KG1 (cell line): ENCODE data around the gene RNF26.

ENCODE experiments used
- DNase-seq: peaks from one replicate; lab custom pipeline; 2025; lab: John Stamatoyannopoulos, UW

RNF26 gene

DNA sequence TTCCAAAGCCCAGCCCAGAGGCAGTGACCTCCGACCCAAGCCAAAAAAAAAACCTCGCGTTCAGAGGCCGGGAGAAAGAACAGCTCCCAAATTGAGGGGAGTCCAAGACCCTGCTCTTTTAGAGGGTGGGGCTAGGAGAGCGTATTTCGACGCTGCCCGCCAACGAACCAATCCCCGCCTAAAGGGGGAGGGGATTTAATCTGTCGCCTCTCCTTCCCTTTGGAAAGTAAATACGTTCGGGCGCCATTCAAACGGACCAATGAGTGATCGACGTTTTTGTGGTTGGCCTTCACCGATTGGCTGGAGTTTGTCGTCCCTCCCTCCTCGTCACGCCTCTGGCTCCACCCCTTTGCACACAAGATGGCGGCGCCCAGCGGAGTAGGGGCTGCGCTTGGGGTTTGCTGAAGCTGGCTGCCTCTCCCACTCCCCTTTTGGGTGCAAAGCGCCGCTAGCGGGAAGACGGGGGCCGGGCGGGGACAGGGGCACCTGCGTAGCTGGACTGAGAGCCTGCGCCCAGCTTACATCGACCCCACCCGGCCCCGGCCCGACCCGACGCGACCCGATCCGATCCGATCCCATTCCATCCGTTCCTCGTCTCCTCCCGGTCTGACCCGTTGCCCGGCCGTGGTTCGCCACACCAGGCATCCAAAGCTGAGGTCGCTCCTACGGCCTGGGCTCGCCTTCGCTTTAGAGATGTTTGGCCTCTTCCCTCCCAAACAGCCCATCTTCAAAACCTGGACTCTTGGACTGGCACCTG is at the start of gene RNF26:
RNF26 (plus strand) TSS at position 354 of the 757 bp plus-strand sequence. CDS start 596 bp downstream, outside the sequence.
- peak; percentile 99 for DNase-seq

DNA sequence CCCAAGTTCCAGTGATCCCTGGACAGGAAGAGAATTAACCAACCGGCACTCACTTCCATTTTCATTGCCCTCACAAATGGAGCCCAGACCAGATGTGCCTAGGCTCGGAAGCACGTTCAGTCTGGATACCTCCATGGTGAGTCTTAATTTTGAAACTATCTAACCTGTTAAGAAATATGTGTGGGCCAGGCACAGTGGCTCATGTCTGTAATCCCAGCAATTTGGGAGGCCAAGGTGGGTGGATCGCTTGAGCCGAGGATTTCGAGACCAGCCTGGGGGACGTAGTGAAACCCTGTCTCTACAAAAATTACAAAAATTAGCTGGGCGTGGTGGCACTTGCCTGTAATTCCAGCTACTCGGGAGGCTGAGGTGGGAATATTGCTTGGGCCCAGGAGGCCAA is 48.9 kb upstream of the RNF26 start:
- DNase-seq, result no peak

DNA sequence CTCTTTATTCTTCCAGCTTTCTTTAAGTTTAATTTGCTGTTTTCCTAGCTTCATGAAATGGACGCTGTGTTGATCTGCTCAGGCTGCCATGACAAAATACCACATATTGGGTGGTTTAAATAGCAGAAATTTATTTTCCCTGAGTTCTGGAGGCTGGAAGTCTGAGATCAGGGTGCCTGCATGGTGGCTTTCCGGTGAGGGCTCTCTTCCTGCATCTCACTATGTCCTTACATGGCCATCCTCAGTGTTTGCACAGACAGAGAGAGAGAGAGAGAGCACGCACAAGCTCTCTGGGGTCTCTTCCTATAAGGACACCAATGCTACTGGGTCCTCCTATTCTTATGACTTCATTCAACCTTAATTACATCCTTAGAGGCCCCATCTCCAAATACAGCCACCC is 46.1 kb upstream of the RNF26 start:
- DNase-seq, result no peak

DNA sequence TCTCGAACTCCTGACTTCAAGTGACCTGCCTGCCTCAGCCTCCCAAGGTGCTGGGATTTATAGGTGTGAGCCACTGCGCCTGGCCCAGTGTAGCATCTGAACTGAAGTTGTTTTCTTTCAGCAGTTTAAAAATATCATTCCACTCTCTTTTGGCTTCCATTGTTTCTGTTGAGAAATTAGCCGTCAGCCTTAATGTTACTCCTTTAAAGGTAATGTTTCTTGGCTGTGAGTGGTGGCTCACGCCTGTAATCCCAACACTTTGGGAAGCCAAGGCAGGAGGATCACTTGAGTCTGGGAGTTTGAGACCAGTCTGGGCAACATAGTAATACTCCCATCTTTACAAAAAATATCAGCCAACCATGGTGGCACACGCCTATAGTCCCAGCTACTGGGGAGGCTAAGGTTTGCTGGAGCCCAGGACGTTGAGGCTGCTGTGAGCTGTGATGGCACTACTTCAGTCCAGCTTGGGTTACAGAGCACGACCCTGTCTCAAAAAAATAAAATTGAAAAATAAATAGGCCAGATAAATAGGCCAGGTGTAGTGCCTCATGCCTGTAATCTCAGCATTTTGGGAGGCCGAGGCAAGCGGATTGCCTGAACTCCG is 43.3 kb upstream of the RNF26 start:
- DNase-seq, result no peak

DNA sequence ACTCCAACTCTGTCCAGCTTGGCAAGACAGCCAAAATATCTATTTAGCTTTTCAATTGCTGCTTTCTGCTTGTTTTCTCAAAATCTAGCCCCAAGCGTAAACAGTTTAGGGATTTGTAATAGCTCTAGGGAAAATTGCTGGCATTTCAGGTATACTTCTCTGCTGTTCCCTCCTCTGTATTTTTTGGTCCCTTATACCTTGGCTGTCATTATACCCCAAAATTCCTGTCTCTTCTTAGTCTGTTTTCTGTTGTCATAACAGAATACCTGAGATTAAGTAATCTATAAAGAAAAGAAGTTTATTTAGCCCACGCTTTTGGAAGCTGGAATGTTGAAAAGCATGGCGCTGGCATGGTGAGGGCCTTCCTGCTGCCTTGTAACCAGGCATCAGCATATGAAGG is 40.9 kb upstream of the RNF26 start:
- DNase-seq, result no peak

DNA sequence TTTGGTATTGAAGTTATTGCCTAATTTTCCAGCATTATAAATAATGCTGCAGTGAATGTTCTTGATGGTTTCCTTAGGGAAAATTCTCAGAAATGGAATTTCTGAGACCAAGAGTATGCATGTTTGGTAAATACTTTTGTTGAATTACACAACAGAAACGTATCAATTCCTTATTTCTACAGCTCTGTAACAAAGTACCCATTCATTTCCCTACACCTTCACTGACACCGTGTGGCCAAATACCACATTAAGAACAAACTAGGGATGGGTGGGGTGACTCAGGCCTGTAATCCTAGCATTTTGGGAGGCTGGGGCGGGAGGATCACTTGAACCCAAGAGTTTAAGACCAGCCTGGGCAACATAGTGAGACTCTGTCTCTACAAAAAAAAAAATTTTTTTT is 39.1 kb upstream of the RNF26 start:
- no peak for DNase-seq

DNA sequence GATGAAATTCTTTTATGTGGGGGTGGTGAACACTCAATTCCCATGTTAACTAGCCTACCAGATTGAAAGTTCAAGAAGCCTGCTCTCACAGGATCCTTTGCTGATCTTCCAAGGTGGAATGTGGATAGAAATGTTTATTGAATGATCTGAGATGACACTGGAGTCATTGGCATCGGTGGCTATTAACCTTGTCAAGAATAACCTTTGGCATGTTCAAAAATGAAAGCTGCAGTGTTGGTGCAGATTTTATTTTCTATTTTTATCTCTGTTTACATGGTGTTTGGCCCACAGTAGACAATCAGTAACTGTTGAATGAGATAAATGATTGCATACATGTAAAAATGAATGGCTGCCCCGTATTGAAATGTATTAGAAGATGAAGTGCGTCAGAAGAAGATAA is 36.4 kb upstream of the RNF26 start:
- DNase-seq, result no peak

DNA sequence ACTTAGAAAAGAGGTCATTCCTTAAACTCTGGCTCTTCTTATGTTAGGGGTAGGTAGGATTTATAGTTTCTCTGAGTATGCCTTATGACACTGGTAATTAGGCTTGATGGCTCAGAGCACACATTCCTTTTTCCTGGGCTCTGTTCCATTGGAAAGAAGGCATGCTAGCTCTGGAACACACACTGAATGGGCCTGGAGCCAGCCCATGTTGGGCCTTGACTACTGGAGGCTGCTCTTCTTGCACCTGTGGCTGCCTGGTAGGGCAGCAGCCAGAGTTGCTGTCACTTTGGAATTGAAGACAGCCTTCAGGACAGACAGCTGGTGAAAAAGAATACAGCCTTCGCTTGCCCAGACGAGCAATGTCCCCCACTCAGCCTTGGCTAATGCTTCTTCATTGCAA is 35.6 kb upstream of the RNF26 start:
- DNase-seq, result no peak

DNA sequence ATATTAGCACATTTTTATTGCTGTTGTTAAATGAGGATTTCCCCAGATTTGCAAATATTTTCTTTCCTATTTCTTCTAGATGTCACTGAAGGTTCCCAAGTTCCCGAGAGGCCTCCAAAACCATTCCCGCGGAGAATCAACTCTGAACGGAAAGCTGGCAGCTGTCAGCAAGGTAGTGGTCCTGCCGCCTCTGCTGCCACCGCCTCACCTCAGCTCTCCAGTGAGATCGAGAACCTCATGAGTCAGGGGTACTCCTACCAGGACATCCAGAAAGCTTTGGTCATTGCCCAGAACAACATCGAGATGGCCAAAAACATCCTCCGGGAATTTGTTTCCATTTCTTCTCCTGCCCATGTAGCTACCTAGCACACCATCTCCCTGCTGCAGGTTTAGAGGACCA is 34.9 kb upstream of the RNF26 start:
- no peak for DNase-seq

DNA sequence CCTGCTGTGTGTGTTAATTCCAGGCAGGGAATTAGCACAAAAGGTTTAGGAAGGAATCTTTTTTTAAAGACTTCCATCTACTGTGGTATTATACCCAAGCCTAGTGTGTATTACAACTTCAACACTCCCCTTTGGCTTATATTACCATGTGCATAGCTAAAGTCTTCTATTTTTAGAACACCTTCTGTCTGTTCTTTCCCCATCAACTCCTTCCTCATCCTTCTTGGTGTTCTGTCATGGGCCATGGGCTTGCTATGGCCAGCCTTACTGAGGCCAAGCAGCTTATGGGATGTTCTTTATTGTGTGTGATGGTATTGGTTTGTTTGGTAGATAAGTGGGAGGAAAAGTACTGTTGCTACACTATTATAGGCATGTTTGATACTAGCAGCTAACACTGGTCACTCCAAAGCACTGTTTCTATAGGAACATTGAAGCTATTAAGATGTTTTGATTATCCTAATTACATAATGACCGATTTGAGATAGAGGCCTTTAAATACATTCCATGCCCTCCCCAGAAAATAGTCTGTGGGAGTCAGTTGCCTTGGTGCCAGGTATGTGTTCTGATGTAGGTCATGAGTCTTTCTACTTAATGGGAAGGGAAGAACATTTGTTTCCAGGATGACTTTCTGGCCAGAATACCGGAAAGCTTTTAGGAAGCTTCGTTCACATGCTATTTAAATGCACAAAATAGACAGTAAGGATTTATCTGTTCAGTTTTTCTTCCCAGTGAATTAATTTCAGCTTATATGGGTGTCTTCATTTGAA is 33.9 kb upstream of the RNF26 start:
- DNase-seq, result no peak

DNA sequence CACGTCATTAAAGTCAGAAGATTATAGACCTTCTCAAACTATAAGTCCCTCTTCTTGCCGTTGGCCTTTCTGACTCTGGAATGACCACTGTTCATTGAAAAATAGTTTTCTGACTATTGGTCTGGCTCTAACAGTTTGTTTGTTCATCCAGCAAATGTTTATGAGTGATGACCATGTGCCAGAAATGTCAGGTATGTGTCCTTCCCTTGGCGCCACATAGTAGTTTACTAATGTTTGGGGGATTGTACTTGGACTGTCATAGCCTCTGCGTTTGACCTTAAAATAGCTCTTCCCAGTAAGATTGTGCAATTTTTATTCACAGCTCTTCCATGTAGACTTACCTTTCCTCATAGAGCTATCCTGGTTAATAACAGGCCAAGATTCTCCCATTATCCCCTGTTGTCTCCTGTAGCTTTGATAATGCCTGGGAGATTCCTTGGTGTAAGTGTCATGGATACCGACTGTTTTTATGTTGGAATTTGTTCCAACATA is 31.1 kb upstream of the RNF26 start:
- no peak for DNase-seq

DNA sequence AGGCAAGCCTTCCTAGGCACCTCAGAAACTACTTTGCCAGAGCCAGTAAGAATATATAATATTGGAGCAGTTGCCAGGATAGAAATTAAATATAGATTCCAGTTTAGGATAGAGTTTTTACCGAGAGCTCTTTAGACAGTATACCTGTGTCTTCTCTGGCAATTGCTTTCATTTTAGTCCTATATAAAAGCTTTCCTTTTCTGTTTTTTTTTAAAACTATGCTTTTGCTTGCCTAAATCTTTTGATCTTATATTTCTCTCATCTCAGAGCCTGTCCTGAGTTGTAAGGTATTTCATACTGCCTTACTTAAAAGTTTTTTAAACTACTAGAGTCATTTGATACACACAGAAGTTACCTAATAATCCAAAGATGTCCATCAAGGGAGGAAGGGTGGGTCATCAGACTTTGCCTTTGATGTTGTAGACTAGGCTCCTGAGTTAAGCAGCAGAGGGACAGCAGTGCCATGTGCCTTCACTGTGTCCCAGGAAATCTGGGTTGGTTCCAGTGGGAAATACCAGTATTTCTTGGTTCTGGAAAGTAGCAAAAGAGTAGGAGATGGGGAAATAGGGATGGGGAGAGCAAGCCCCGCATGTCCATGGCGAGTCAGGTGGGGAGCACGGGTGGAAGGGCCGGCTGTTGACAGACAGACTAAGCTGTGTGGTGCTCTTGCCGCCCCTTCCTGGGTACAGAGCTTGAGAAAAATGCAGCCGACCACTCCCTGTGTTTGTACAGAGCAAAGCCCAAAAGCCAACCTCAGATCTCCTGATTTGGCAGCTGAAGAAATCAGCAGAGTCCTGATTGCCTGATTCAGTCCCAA is 28.6 kb upstream of the RNF26 start:
- no peak for DNase-seq

DNA sequence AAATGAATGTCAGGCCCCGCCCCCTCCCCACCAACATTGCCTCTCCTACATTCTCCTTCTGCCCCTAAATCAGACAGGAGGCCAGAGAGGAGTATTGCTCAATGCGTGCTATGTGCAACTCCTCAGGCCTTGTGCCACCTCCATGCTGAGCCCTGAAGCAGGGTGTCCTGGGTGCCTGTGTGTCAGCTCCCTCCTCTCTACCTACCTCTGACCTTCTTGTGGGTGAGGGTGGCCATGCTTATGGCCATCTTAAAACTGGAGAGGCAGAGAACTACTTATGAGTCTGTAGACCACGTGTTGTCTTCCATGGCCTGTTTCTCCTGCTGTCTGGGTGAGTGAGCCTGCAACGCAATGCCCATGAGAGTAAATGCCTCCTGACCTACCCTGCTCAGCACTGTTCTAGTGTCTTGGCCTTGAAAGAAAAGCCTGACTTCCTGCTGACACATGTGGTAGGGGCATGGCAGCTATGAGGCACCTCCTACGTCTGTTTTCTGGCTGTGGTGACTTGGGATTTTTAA is 27.9 kb upstream of the RNF26 start:
- DNase-seq, result no peak

DNA sequence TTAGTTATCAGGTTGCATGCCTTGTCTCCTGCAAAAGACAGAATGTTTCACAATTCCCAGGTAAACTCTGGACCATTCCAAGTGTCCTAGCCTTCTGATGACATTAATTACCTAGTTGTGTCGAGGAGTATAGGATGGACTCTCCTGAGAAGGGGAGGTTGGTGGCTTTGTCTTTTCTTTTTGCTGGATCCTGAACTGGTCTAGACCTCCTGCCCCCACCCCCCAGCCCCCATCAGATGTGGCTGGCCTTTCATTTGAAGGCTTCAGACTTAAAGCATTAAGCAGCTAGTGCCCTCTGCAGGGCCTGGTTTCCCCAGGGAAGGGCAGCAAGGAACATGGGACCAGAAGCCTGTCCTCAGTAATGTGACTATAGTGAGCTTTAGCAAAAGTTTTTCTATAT is 27.1 kb upstream of the RNF26 start:
- DNase-seq, result no peak

DNA sequence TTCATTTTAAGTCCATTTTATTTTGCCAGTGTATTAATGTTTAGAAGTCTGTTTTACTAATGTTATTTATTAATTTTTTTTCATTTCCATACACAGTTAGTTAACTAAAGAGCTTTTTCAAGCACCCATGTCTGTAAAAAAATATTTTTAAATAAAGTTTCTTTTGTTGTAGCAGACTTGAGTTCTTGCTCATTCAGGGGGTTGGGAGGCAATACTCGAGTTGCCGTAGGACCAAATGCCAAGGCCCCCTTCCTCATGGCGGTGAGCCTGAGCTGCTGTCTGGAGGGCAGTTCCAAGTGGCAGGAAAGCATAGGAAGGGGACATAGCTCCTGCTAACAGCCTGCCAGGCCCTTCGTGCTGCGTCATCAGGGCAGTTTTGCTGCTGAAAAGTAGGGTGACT is 26.4 kb upstream of the RNF26 start:
- no peak for DNase-seq

DNA sequence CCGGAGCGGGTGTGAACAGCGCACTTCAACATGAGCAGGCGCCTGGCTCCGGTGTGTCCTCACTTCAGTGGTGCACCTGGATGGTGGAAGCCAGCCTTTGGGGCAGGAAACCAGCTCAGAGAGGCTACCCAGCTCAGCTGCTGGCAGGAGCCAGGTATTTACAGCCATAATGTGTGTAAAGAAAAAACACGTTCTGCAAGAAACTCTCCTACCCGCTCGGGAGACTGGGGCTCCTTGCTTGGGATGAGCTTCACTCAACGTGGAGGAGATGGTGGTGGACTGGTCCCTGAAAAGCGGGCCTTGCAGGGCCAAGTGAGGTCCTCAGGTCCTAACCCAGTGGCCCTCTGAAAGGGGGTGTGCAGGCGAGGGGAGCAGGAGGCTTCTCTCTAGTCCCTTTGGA is 24.9 kb upstream of the RNF26 start:
- DNase-seq, result no peak

DNA sequence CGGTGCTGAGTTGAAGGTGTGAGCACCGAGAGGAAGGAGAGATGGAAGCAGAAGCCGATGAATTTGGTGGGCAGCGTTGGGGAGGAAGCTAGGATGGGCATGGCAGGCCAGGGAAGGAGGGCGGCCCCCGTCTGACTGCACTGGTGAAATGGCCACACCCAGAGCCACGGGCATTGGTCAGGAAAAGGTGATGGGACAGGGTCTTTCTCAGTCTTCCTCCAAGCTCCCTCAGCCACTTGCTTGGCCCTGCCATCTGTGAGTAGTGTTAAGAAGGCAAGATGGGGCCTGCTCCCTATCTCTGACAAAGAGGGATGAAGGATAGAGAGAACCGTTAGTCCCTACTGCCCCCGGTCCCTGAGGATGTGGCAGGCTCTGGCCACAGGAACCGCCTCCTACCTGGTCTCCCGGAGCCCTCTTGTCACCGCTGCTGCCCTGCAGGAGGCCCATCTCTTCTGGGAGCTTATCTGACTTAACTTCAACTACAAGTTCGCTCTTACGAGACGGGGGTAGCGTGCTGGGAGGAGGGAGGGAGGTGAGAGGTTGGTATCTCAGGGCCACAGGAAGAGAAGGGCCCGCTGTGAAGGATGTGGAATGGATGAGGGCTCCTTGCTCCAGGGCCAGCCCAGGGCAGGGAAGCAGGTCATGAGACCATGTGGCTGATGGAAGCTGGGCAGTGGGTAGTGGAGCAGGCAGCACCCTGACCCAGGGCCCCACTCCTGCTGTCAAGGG is 24.2 kb upstream of the RNF26 start:
- DNase-seq, result no peak

DNA sequence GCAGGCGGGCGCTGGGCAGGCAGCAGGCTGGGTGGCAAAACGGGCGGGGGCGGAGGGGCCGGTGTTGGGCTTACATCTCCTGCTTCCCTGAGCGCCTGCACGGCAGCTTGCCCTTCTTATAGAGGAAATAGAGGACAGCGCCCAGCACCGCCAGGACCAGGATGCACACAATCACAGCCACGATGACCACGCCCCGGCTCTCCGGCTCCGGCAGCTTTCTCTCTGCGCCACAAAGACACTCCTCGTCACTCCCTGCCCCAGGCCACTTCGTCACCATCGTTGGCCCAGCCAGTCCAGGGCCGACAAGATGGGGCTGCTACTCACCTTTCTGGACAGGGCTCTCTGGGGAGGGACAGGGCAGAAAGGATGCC is 23.7 kb upstream of the RNF26 start:
- no peak for DNase-seq

DNA sequence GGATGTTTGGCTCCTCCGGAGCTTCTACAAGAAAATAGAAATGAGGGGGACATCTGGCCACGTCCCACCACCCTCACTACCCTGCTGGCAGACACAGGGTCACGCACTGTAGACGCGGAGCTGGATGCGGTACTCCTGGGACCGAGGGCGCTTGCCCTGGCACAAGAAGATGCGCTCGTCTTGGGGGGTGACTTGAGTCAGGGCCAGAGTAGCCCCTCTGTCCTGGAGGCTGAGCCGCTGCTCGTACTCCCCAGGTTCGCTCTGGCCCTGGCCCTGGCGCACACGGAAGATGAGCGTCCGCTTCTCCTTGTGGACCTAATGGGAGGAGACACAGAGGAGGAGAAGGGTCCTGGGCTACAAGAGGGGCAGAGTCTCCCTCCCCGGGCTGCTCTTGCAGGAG is 19.6 kb upstream of the RNF26 start:
- DNase-seq, result no peak

DNA sequence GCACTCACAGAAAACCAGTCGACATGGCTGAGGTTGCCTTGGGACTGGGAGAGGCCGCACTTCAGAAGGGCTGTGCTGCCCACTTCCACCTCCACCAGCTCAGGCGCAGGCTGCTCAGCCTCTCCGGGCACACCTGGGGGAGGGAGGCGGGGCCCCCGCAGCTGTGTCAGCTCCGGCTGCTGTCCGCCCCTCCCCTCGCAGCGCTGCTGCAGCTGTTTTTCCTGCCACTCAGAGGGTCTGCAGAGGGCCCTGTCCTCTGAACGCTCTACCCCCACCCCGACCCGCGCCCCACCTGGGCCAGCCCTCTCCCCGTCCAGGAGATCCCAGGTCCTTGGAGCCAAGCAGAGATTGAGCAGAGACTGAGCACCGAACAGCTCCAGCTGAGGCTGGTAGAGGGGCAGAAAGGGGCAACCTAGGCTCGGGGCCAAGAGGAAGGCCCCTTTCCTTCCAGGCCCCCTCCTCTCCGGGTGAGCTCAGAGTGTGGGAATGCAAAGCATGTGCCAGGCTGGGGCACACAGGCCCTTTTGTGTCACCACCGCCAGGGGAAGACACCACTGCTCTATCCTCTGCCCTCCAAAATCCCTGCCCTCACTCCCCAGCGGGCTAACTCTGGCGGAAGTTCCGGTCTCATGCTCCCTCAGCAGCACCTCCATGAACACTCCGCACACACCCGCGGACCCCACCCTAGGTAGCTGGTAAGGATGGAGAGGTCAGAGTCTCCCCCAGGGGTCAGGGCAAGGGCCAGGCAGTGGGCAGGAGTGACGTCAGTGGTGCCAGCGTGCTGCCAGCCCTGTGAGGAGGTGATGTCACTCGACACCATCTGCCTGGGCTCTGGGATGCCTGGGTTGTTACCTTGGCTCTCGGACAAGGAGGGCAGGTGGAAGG is 19.0 kb upstream of the RNF26 start:
- no peak for DNase-seq
